Measurements from ENCODE around the gene HOATZ. TPM values are rescaled to one million over a fixed set of nuclear protein-coding genes. Genes with fewer than 3 reads are reported as not detected.
A peak's percentile ranks its signal among the peaks of the same experiment; 100 is the strongest.

HOATZ gene
- polyA plus RNA-seq, 1 of the 3 experiments (the other 2 are of a cell fraction), result 4.9 TPM

GRCh38 chr11:111585371-111585770, 70.8 kb downstream of the HOATZ start:
- H3K27ac ChIP-seq (ENCODE audit: low read depth in 2 of 2, low read length in 1 of 2), result peak overlapping the region in 1 of 2 experiments; percentile 50; a peak in 2 of 4 replicates
- no peak overlapping the region for H3K4me3 ChIP-seq (ENCODE audit: low read depth in 2 of 2, low read length in 1 of 2)
- H4K20me1 ChIP-seq (ENCODE audit: insufficient read depth), result no peaks in the 10 kb centered on the region
- WGBS (ENCODE audit: low lambda C conversion rate), result 51% methylated on average over 2 of the region's 2 CpGs
- H3K4me1 ChIP-seq (ENCODE audit: control insufficient read depth in 1 of 2, insufficient read depth in 2 of 2, low read depth in 1 of 2, low read length in 1 of 2), result peaks cover 5 to 14% of the 10 kb centered on the region in 2 experiments; a peak in 3 of 4 replicates
- H3K9me3 ChIP-seq, result no peaks in the 10 kb centered on the region
- ChIA-PET POLR2A (no interaction called here), CTCF (interaction anchor here (0.5 to 2.9 kb wide), 8 partner anchors 10 to 256 kb away, joined by 3 to 24 read pairs (median 7); no protein-coding TSS in a partner anchor)
- H3K27me3 ChIP-seq (ENCODE audit: insufficient read depth), result no peaks in the 10 kb centered on the region
- no peaks in the 10 kb centered on the region for H3K79me2 ChIP-seq (ENCODE audit: insufficient read depth)
- H3K4me2 ChIP-seq, result peak overlapping the region; percentile 6; the same call in 1 of the 2 replicates
- peak overlapping the region; percentile 31; the same call in 1 of the 2 replicates for H3K9ac ChIP-seq
- DNase-seq, result no peak
- H3K9me2 ChIP-seq, result no peaks in the 10 kb centered on the region
- H3K36me3 ChIP-seq (replicated peaks in 1 of 2; ENCODE audit: control insufficient read depth in 1 of 2, insufficient read depth in 2 of 2, low read length in 1 of 2), result no peaks in the 10 kb centered on the region
- peaks cover 14% of the 10 kb centered on the region for H3F3A ChIP-seq (replicated peaks; ENCODE audit: insufficient read depth)
- H2AFZ ChIP-seq (ENCODE audit: low read depth), result peak overlapping the region; percentile 74; the same call in 1 of the 2 replicates
- TF ChIP-seq MXI1 (IDR thresholded peaks at IDR 0.05; ENCODE audit: low read depth, low read length), result no peak
- TF ChIP-seq ZBTB33 (IDR thresholded peaks at IDR 0.05; ENCODE audit: borderline replicate concordance, low read depth), result no peak
- TF ChIP-seq ELF1 (IDR thresholded peaks at IDR 0.05), result peak; percentile 49; the same call in 1 of the 2 replicates
- TF ChIP-seq NFIC (IDR thresholded peaks at IDR 0.05; ENCODE audit: borderline replicate concordance), result peak; percentile 68
- no peak for TF ChIP-seq EZH2phosphoT487 (IDR thresholded peaks at IDR 0.05; ENCODE audit: borderline replicate concordance, low read depth)
- no peak for TF ChIP-seq RAD21 (IDR thresholded peaks at IDR 0.05; ENCODE audit: low read length)
- TF ChIP-seq RCOR1 (IDR thresholded peaks at IDR 0.05; ENCODE audit: low read length), result no peak
- no peak for TF ChIP-seq CTCF (IDR thresholded peaks at IDR 0.05)
- no peak; the same call in 1 of the 2 replicates for TF ChIP-seq FOSL2 (IDR thresholded peaks at IDR 0.05; ENCODE audit: borderline replicate concordance, low read depth)
- TF ChIP-seq MEF2A (IDR thresholded peaks at IDR 0.05; ENCODE audit: borderline replicate concordance, low read depth), result no peak
- TF ChIP-seq, protein P1, sequence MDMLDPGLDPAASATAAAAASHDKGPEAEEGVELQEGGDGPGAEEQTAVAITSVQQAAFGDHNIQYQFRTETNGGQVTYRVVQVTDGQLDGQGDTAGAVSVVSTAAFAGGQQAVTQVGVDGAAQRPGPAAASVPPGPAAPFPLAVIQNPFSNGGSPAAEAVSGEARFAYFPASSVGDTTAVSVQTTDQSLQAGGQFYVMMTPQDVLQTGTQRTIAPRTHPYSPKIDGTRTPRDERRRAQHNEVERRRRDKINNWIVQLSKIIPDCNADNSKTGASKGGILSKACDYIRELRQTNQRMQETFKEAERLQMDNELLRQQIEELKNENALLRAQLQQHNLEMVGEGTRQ (IDR thresholded peaks at IDR 0.05; ENCODE audit: borderline replicate concordance, low read depth, low read length), result no peak
- TF ChIP-seq GABPA (IDR thresholded peaks at IDR 0.05; ENCODE audit: low read depth), result no peak
- TF ChIP-seq EP300 (IDR thresholded peaks at IDR 0.05; ENCODE audit: borderline replicate concordance in 1 of 2, low read depth in 1 of 2, low read length in 1 of 2), result peak in 1 of 2 experiments; percentile 38; a peak in 1 of 4 replicates
- TF ChIP-seq, protein P2, sequence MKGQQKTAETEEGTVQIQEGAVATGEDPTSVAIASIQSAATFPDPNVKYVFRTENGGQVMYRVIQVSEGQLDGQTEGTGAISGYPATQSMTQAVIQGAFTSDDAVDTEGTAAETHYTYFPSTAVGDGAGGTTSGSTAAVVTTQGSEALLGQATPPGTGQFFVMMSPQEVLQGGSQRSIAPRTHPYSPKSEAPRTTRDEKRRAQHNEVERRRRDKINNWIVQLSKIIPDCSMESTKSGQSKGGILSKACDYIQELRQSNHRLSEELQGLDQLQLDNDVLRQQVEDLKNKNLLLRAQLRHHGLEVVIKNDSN (IDR thresholded peaks at IDR 0.05; ENCODE audit: borderline replicate concordance, low read depth), result no peak
- TF ChIP-seq SMC3 (IDR thresholded peaks at IDR 0.05; ENCODE audit: low read depth, low read length), result no peak
- TF ChIP-seq MAX (IDR thresholded peaks at IDR 0.05; ENCODE audit: low read depth), result 0 out of 2 replicates have a peak, but pooled peaks have one; percentile 46
- no peak for TF ChIP-seq RFX5 (IDR thresholded peaks at IDR 0.05; ENCODE audit: low read length)
- TF ChIP-seq NRF1 (IDR thresholded peaks at IDR 0.05; ENCODE audit: low read depth, low read length), result no peak
- no peak for TF ChIP-seq RXRA (IDR thresholded peaks at IDR 0.05; ENCODE audit: borderline replicate concordance, low read depth)
- TF ChIP-seq TCF12 (IDR thresholded peaks at IDR 0.05), result 0 out of 2 replicates have a peak, but pooled peaks have one; percentile 24
- TF ChIP-seq TAF1 (IDR thresholded peaks at IDR 0.05; ENCODE audit: borderline replicate concordance, low read depth, low read length), result no peak
- TF ChIP-seq SIN3A (IDR thresholded peaks at IDR 0.05; ENCODE audit: borderline replicate concordance, low read depth, low read length), result no peak
- TF ChIP-seq, protein P3, sequence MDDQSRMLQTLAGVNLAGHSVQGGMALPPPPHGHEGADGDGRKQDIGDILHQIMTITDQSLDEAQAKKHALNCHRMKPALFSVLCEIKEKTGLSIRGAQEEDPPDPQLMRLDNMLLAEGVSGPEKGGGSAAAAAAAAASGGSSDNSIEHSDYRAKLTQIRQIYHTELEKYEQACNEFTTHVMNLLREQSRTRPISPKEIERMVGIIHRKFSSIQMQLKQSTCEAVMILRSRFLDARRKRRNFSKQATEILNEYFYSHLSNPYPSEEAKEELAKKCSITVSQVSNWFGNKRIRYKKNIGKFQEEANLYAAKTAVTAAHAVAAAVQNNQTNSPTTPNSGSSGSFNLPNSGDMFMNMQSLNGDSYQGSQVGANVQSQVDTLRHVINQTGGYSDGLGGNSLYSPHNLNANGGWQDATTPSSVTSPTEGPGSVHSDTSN (IDR thresholded peaks at IDR 0.05), result no peak

Measured in SK-N-SH (cell line).